Caco-2 (cell line): ENCODE results near the gene ZNF346. TPM values are rescaled to one million over a fixed set of nuclear protein-coding genes. Genes with fewer than 3 reads are reported as not detected.

Experiments used
- BruUV-seq: library from RNA; stranded (reverse); fragments of 400-500 nt; replicated peaks from 2 replicates; lab custom pipeline; 2021; lab: Mats Ljungman, UMichigan
- CTCF ChIA-PET: fragments of 300-600 bp; sonication (Branson Sonifier 250); formaldehyde crosslinking; loops from one replicate; lab custom pipeline; 2022; ENCODE audit warnings: antibody characterized with exemption; lab: Charles Lee
- POLR2A ChIA-PET: fragments of 300-600 bp; sonication (Branson Sonifier 250); formaldehyde crosslinking; loops from one replicate; lab custom pipeline; 2022; ENCODE audit warnings: antibody characterized with exemption; lab: Charles Lee
- DNase-seq, 2 experiments: peaks; one replicate each; pipeline versions ENCODE4 v3.0.0 to v3.0.0-alpha.2; 2020 to 2022
- H3K27me3 ChIP-seq: replicated peaks from 2 replicates; pipeline ENCODE4 v1.6.0; 2011; ENCODE audit warnings: low read length; ENCODE audit not compliant: control insufficient read depth, insufficient read depth
- H3K36me3 ChIP-seq: 2 replicates; pipeline ENCODE4 v1.5.1; 2011; ENCODE audit warnings: low read length; ENCODE audit not compliant: control insufficient read depth, insufficient read depth
- H3K4me1 ChIP-seq: fragments of 250-450 bp; sonication (Bioruptor Pico); 2 replicates; pipeline ENCODE4 v1.5.1; 2020; ENCODE audit warnings: mild to moderate bottlenecking
- H3K4me3 ChIP-seq: 2 replicates; pipeline ENCODE4 v1.5.1; 2011; ENCODE audit warnings: low read depth, mild to moderate bottlenecking, control low read depth, low read length
- H3K9me3 ChIP-seq: fragments of 250-450 bp; sonication (Bioruptor Pico); 2 replicates; pipeline ENCODE4 v1.5.1; 2020; ENCODE audit warnings: mild to moderate bottlenecking, moderate library complexity
- H3K27ac Mint-ChIP-seq: one replicate; pipeline ENCODE4 v1.8.0; 2022; ENCODE audit warnings: mixed read lengths; ENCODE audit not compliant: unreplicated experiment
- H3K27me3 Mint-ChIP-seq: one replicate; pipeline ENCODE4 v1.8.0; 2022; ENCODE audit warnings: mixed read lengths; ENCODE audit not compliant: insufficient read depth, unreplicated experiment
- H3K36me3 Mint-ChIP-seq: one replicate; pipeline ENCODE4 v1.8.0; 2022; ENCODE audit warnings: mild to moderate bottlenecking, mixed read lengths; ENCODE audit not compliant: insufficient read depth, unreplicated experiment
- H3K4me1 Mint-ChIP-seq: one replicate; pipeline ENCODE4 v1.8.0; 2022; ENCODE audit warnings: low read depth, mixed read lengths; ENCODE audit not compliant: unreplicated experiment
- H3K4me3 Mint-ChIP-seq: one replicate; pipeline ENCODE4 v1.8.0; 2022; ENCODE audit warnings: mild to moderate bottlenecking, moderate library complexity, mixed read lengths; ENCODE audit not compliant: unreplicated experiment
- H3K9me3 Mint-ChIP-seq: one replicate; pipeline ENCODE4 v1.8.0; 2022; ENCODE audit warnings: mixed read lengths; ENCODE audit not compliant: unreplicated experiment
- CTCF ChIP-seq, 2 experiments: fragments of 200-600 bp in 1 of 2; IDR thresholded peaks; 1 replicate in 1 of 2; 2 replicates in 1 of 2; pipeline versions ENCODE4 v1.5.1 to v1.8.0; 2011 to 2022; ENCODE audit warnings: antibody characterized with exemption in 1 of 2, control low read depth in 1 of 2, inconsistent platforms in 1 of 2, low read depth in 1 of 2, low read length in 1 of 2, mild to moderate bottlenecking in 1 of 2, moderate library complexity in 1 of 2; ENCODE audit not compliant: insufficient read depth in 1 of 2, severe bottlenecking in 1 of 2, unreplicated experiment in 1 of 2
- intact Hi-C: fragments of 100-400 bp; cut with micrococcal nuclease; formaldehyde crosslinking; loops from one replicate; pipeline ENCODE4 v1.10.0; 2022; ENCODE audit not compliant: unreplicated experiment
- total RNA-seq: library from RNA; stranded (reverse); gene quantifications from 2 replicates; pipeline ENCODE4 v1.2.3, GENCODE V29; 2022

ZNF346 gene
- total RNA-seq, 1 experiment from 2014 or later: 24.2 TPM

DNA sequence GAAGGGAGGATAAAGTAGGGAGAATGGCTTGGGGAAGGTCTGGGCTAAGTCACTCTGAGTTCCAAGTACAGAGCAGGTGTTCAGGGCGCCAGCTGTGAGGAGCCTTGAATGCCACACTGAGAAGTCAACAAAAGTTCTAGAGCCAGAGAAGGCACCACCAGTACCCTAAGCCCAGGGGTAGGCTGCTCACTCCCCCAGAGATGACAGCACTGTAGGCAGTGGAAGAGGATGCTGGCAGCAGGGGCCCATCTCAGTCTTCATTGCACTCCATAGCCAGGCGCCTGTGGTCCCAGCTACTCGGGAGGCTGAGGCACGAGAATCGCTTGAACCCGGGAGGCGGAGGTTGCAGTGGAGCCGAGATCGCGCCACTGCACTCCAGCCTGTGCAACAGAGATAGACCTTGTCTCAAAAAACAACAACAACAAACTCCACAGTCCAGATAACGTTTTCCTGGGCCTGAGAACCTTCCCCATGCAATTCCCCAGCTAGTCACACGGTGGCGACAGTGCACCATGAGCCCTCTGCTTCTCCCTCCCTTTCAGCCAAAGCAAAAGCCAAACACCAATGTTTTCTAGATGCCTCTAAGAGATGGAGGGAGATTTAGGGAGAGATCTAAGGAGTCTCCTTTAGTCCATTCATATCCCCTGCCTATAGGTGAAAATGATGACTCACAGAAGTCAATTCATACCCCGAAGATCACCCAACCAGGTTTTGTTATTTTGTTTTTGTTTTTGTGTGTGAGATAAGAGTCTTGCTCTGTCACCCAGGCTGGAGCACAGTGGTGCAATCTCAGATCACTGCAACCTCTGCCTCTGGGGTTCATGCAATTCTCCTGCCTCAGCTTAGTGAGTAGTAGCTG is 91.3 kb downstream of the ZNF346 start:
- H3K4me1 ChIP-seq: peaks cover 4% of the 10 kb centered on the region; the same call in 1 of the 2 replicates
- H3K4me3 ChIP-seq: no peak overlapping the region
- no peaks in the 10 kb centered on the region for H3K36me3 ChIP-seq
- Mint-ChIP-seq H3K4me1 (peaks cover 22% of the 10 kb centered on the region), H3K27ac (no peak overlapping the region), H3K4me3 (no peak overlapping the region), H3K36me3 (no peaks in the 10 kb centered on the region), H3K9me3 (no peaks in the 10 kb centered on the region), H3K27me3 (no peaks in the 10 kb centered on the region)
- ChIA-PET POLR2A (interaction anchor here (1.5 kb wide), 1 partner anchor 26 kb away, joined by 4 read pairs; the partner anchor contains the start of gene FGFR4), CTCF (interaction anchor here (0.6 to 7.1 kb wide), 10 partner anchors 10 to 967 kb away, joined by 3 to 132 read pairs (median 6); partner anchors contain the start of genes FGFR4, PRELID1 and RAB24)
- H3K9me3 ChIP-seq: no peaks in the 10 kb centered on the region
- TF ChIP-seq CTCF (IDR thresholded peaks at IDR 0.05; ENCODE audit: insufficient read depth in 1 of 2, low read depth in 1 of 2, low read length in 1 of 2, severe bottlenecking in 1 of 2, unreplicated experiment in 1 of 2): peak; percentile 95 to 99
- intact Hi-C loops: loop anchor here (1.0 to 5.0 kb wide), 3 partner anchors 189 to 451 kb away; no protein-coding TSS in a partner anchor
- no TSS peak for BruUV-seq
- H3K27me3 ChIP-seq: no peaks in the 10 kb centered on the region
- DNase-seq: peak; percentile 65 to 85

DNA sequence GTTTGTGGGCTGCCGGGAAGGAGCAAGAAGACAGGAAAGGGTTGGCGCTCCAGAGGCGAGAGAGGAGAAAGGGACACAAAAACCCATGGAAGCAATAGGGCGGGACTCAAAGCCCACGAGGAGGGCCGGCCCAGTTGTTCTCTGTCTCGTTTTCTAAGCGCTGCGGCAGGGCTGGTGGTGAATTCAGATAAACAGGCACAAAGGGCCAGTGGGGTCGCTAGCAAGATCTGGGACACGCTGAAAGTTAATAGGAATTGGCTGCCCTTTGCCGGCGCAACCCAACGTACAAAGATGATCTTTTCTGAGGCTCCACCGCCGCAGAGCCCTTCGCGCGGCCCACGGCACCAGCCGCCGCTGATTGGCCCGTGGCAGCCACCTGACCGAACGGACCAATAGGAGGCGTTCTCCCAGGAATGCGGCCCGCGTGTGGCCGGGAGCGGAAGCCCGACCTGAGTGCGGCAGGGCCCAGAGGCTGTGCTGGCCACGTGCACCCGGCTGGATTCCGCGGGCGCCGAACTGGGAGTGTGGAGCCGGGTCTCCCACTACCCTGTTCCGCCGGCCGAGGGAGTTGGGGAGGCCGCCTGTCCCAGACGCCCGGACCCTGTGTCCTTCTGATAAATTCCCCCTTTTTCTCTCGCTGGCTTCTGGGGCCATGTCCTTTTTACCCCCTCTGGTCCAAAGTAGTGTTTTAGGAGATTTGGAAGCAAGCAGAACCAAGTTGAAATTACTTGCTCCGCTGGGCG is 94.3 kb downstream of the ZNF346 start:
- peaks cover 3% of the 10 kb centered on the region for H3K4me1 Mint-ChIP-seq
- POLR2A ChIA-PET: no interaction called here
- no peaks in the 10 kb centered on the region for H3K4me1 ChIP-seq
- BruUV-seq: no TSS peak
- no peaks in the 10 kb centered on the region for H3K27me3 ChIP-seq
- CTCF ChIA-PET: no interaction called here
- no peak for DNase-seq
- no peak overlapping the region for H3K27ac Mint-ChIP-seq
- H3K9me3 Mint-ChIP-seq: no peaks in the 10 kb centered on the region
- no peak overlapping the region for H3K4me3 Mint-ChIP-seq
- no peaks in the 10 kb centered on the region for H3K27me3 Mint-ChIP-seq
- no peaks in the 10 kb centered on the region for H3K36me3 Mint-ChIP-seq
- no peak for TF ChIP-seq CTCF (IDR thresholded peaks at IDR 0.05; ENCODE audit: insufficient read depth in 1 of 2, low read depth in 1 of 2, low read length in 1 of 2, severe bottlenecking in 1 of 2, unreplicated experiment in 1 of 2)
- no peak overlapping the region for H3K4me3 ChIP-seq
- intact Hi-C loops: no loop called here
- H3K36me3 ChIP-seq: no peaks in the 10 kb centered on the region
- no peaks in the 10 kb centered on the region for H3K9me3 ChIP-seq

DNA sequence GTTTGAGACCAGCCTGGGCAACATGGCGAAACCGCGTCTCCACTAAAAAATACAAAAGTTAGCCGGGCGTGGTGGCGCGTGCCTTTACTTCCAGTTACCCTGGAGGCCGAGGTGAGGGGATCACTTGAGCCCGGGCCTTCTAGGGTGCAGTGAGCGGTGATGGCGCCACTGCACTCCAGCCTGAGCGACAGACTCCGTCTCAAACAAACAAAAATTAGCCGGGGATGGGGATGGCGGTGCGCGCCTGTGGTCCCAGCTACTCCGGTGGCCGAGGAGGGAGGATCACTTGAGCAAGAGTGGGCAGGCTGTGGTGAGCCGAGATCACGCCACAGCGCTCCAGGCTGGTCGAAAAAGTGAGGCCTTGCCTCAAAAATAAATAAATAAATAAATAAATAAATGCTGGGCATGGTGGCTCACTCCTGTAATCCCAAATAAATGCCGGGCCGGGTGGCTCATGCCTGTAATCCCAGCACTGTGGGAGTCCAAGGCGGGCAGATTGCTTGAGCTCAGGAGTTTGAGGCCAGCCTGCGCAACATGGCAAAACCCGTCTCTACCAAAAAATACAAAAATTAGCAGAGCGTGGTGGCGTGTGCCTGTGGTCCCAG is 95.0 kb downstream of the ZNF346 start:
- H3K9me3 Mint-ChIP-seq: no peaks in the 10 kb centered on the region
- no peaks in the 10 kb centered on the region for H3K27me3 Mint-ChIP-seq
- intact Hi-C loops: no loop called here

More for the DNA sequence above, 95.0 kb downstream of the ZNF346 start:
- Mint-ChIP-seq H3K4me3 (no peak overlapping the region), H3K36me3 (no peaks in the 10 kb centered on the region), H3K4me1 (no peaks in the 10 kb centered on the region), H3K27ac (no peak overlapping the region)
- no peaks in the 10 kb centered on the region for H3K9me3 ChIP-seq
- no peak overlapping the region for H3K4me3 ChIP-seq
- H3K4me1 ChIP-seq: no peaks in the 10 kb centered on the region
- CTCF ChIA-PET: interaction anchor here (1.0 to 1.4 kb wide), 2 partner anchors 31 to 186 kb away, joined by 3 read pairs; partner anchors contain the start of genes FGFR4, PRELID1 and RAB24
- no TSS peak for BruUV-seq
- no peaks in the 10 kb centered on the region for H3K27me3 ChIP-seq
- no peak for DNase-seq
- TF ChIP-seq CTCF (IDR thresholded peaks at IDR 0.05; ENCODE audit: insufficient read depth in 1 of 2, low read depth in 1 of 2, low read length in 1 of 2, severe bottlenecking in 1 of 2, unreplicated experiment in 1 of 2): no peak
- H3K36me3 ChIP-seq: no peaks in the 10 kb centered on the region
- POLR2A ChIA-PET: no interaction called here
